BLaER1 treated with 17β-estradiol and CSF1 and Interleukin-3, amounts not matched to agents 10 nM and 100 nM (cell line): Measurements from ENCODE around the gene SNAI3.

Experiments
- H3K27ac ChIP-seq, 11 experiments: shearing (Covaris generic); formaldehyde crosslinking; 2 replicates each; pipeline ENCODE4 v1.8.1; 2022
- H3K27me3 ChIP-seq, 11 experiments: shearing (Covaris generic); formaldehyde crosslinking; 2 replicates each; pipeline ENCODE4 v1.8.1; 2022
- H3K36me3 ChIP-seq, 11 experiments: shearing (Covaris generic); formaldehyde crosslinking; 2 replicates each; pipeline ENCODE4 v1.8.1; 2022
- H3K4me1 ChIP-seq, 10 experiments: shearing (Covaris generic); formaldehyde crosslinking; 2 replicates each; pipeline ENCODE4 v1.8.1; 2022
- H3K4me2 ChIP-seq, 11 experiments: shearing (Covaris generic); formaldehyde crosslinking; 2 replicates each; pipeline ENCODE4 v1.8.1; 2022
- H3K4me3 ChIP-seq, 10 experiments: shearing (Covaris generic); formaldehyde crosslinking; 2 replicates each; pipeline ENCODE4 v1.8.1; 2022
- H3K9ac ChIP-seq, 11 experiments: shearing (Covaris generic); formaldehyde crosslinking; 2 replicates each; pipeline ENCODE4 v1.8.1; 2022
- H3K9me3 ChIP-seq, 11 experiments: shearing (Covaris generic); formaldehyde crosslinking; replicated peaks in 1 of 11; 2 replicates each; pipeline ENCODE4 v1.8.1; 2022
- H4K20me1 ChIP-seq, 11 experiments: shearing (Covaris generic); formaldehyde crosslinking; 2 replicates each; pipeline ENCODE4 v1.8.1; 2022
- Cebpa-rat ChIP-seq, 11 experiments: shearing (Covaris generic); IDR thresholded peaks; 2 replicates each; pipeline ENCODE4 v1.8.1; 2022

The SNAI3 gene

DNA sequence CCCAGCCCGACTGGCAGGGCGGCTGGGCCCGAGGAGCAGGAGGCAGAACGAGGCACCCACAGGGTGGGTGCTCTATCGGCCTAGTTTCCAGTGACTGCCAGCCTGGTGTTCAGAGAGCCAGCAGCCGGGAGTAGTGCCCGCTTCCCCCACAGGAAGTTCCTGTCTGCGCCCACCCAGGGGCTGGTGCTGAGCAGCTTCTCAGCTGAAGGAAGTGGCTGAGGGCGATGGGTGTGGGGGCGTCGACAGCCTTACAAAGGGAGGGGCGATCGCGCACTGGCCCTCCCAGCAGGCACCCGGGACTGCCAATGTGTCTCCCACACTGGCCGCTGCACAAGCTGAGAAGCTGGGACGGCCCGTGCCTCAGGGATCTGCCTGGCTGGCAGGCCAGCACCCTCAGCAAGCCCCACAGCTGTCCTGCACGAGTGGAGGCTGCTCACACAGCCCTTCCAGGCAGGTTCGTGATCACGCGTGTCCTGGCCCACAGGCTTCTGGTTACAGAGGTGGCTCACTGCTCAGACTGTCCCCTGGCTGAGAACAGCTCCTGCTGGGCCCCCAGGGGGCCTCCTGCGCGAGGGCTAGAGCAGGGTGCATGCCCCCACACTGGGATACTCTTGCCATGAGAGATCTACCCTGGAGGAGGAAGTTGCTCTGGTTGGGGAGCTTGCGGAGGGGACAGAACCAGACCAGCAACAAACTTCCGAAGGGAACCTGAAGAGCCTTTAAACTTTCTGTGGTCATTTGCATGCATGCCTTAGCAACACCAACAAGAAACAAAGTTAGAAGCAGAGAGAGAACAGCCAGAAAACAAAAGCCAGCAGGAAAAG lies 17.4 kb upstream of the SNAI3 start:
- Histone ChIP-seq H3K27me3 (peaks cover 0 to 26% (median 19%) of the 10 kb centered on the region in 11 experiments; a peak in 13 of 22 replicates), H3K27ac (peak overlapping the region; percentile 80 to 97 (median 93)), H3K36me3 (peaks cover 0 to 40% (median 17%) of the 10 kb centered on the region in 11 experiments; a peak in 17 of 22 replicates), H3K9me3 (no peaks in the 10 kb centered on the region), H3K4me3 (peak overlapping the region; percentile 39 to 99 (median 94); a peak in 19 of 20 replicates), H3K9ac (peak overlapping the region; percentile 81 to 95 (median 89)), H4K20me1 (peaks cover 6 to 51% (median 24%) of the 10 kb centered on the region in 11 experiments; a peak in 19 of 22 replicates), H3K4me1 (peaks cover 78 to 92% (median 84%) of the 10 kb centered on the region in 10 experiments), H3K4me2 (peak overlapping the region; percentile 96 to 100 (median 99))
- TF ChIP-seq Cebpa-rat (IDR thresholded peaks at IDR 0.05) = no peak

DNA sequence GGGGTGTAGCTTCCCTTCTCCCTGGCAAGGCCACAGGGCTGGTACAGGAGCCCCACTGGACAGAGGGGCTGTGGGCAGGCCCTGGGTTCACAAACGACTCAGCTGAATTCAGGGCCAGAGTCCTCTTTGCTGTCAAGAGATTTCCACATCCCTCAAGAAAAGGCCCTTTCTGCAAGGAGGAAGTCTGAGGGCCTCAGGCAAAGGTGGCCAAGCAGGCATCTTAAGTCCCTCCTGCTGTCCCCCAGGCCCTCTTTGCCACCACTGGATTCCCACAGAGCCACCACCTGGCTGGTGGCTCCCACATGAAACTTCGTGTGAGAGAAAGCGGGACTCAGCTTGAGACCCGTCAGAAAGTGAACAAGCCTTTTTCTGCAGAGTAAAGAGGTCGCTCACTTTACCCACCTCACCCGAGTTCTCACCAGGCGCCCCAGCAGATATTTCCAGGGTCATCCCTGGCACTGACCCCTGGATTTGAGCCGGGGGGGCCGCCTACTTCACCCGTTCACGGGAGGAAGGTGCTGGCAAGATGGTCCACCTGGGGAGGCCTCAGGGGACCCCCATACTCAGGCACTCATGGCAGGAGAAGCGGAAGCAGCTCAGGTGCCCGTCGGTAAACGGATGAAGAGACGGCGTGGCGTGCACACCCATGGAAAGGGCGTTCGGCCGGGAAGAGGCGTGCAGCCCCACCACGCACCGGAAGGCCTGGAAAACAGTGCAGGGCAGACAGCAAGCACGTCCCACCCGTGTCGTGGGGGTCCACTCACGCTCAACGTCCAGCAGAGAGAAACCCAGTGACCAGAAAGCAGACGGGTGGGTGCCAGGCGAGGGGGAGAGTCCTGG lies 16.3 kb upstream of the SNAI3 start:
- Histone ChIP-seq H3K9me3 (no peaks in the 10 kb centered on the region), H4K20me1 (peaks cover 6 to 51% (median 20%) of the 10 kb centered on the region in 11 experiments; a peak in 18 of 22 replicates), H3K36me3 (peaks cover under 1 to 42% (median 28%) of the 10 kb centered on the region in 11 experiments; a peak in 21 of 22 replicates), H3K27me3 (peaks cover 0 to 26% (median 19%) of the 10 kb centered on the region in 11 experiments; a peak in 13 of 22 replicates), H3K27ac (peak overlapping the region; percentile 60 to 97 (median 93)), H3K9ac (peak overlapping the region; percentile 75 to 95 (median 89)), H3K4me1 (peaks cover 81 to 92% (median 85%) of the 10 kb centered on the region in 10 experiments), H3K4me2 (peak overlapping the region; percentile 96 to 100 (median 99)), H3K4me3 (peak overlapping the region; percentile 43 to 99 (median 94); a peak in 19 of 20 replicates)
- no peak for TF ChIP-seq Cebpa-rat (IDR thresholded peaks at IDR 0.05)

GRCh38 chr16:88701581-88702370 lies 15.5 kb upstream of the SNAI3 start:
- Histone ChIP-seq H3K9me3 (no peaks in the 10 kb centered on the region), H3K4me2 (peak overlapping the region; percentile 96 to 100 (median 99)), H3K36me3 (peaks cover 6 to 50% (median 36%) of the 10 kb centered on the region in 11 experiments; a peak in 21 of 22 replicates), H3K27me3 (peaks cover 0 to 26% (median 19%) of the 10 kb centered on the region in 11 experiments; a peak in 13 of 22 replicates), H3K27ac (peak overlapping the region; percentile 60 to 97 (median 93)), H3K4me1 (peaks cover 81 to 89% (median 84%) of the 10 kb centered on the region in 10 experiments), H4K20me1 (peaks cover 6 to 45% (median 21%) of the 10 kb centered on the region in 11 experiments; a peak in 15 of 22 replicates), H3K4me3 (peak overlapping the region; percentile 43 to 99 (median 94)), H3K9ac (peak overlapping the region; percentile 75 to 95 (median 89))
- no peak for TF ChIP-seq Cebpa-rat (IDR thresholded peaks at IDR 0.05)

GRCh38 chr16:88700636-88701482 lies 14.6 kb upstream of the SNAI3 start:
- Histone ChIP-seq H3K27ac (peak overlapping the region; percentile 60 to 97 (median 93)), H4K20me1 (peaks cover 6 to 40% (median 28%) of the 10 kb centered on the region in 11 experiments; a peak in 15 of 22 replicates), H3K9ac (peak overlapping the region; percentile 75 to 95 (median 89)), H3K27me3 (peaks cover 0 to 22% (median 16%) of the 10 kb centered on the region in 11 experiments; a peak in 13 of 22 replicates), H3K36me3 (peaks cover 6 to 60% (median 44%) of the 10 kb centered on the region in 11 experiments; a peak in 21 of 22 replicates), H3K4me1 (peaks cover 83 to 92% (median 88%) of the 10 kb centered on the region in 10 experiments), H3K4me2 (peak overlapping the region; percentile 96 to 100 (median 99)), H3K4me3 (peak overlapping the region; percentile 43 to 99 (median 94)), H3K9me3 (no peaks in the 10 kb centered on the region)
- TF ChIP-seq Cebpa-rat (IDR thresholded peaks at IDR 0.05) = peak; percentile 17 to 76 (median 72); a peak in 16 of 22 replicates

GRCh38 chr16:88700322-88700635 lies 14.0 kb upstream of the SNAI3 start:
- Histone ChIP-seq H3K9me3 (no peaks in the 10 kb centered on the region), H3K4me1 (peaks cover 80 to 98% (median 87%) of the 10 kb centered on the region in 10 experiments), H4K20me1 (peaks cover 6 to 44% (median 28%) of the 10 kb centered on the region in 11 experiments; a peak in 14 of 22 replicates), H3K9ac (peak overlapping the region in 10 of 11 experiments; percentile 59 to 92 (median 86); a peak in 20 of 22 replicates), H3K36me3 (peaks cover 6 to 65% (median 46%) of the 10 kb centered on the region in 11 experiments; a peak in 21 of 22 replicates), H3K4me2 (peak overlapping the region; percentile 96 to 100 (median 99)), H3K27me3 (peaks cover 0 to 17% (median 11%) of the 10 kb centered on the region in 11 experiments; a peak in 12 of 22 replicates), H3K27ac (peak overlapping the region in 10 of 11 experiments; percentile 85 to 97 (median 94); a peak in 20 of 22 replicates), H3K4me3 (peak overlapping the region; percentile 31 to 99 (median 94); a peak in 19 of 20 replicates)
- TF ChIP-seq Cebpa-rat (IDR thresholded peaks at IDR 0.05) = no peak

GRCh38 chr16:88699180-88699579 lies 12.9 kb upstream of the SNAI3 start:
- peak overlapping the region in 10 of 11 experiments; percentile 29 to 97 (median 94); a peak in 15 of 22 replicates for H3K27ac ChIP-seq
- H3K36me3 ChIP-seq = peaks cover 6 to 68% (median 46%) of the 10 kb centered on the region in 11 experiments; a peak in 21 of 22 replicates
- TF ChIP-seq Cebpa-rat (IDR thresholded peaks at IDR 0.05) = no peak
- peaks cover 0 to 6% (median under 1%) of the 10 kb centered on the region in 11 experiments; a peak in 8 of 22 replicates for H3K27me3 ChIP-seq
- H3K9me3 ChIP-seq = no peaks in the 10 kb centered on the region
- H3K4me3 ChIP-seq = peak overlapping the region in 7 of 10 experiments; percentile 9 to 98 (median 94); a peak in 10 of 20 replicates
- H3K4me2 ChIP-seq = peak overlapping the region; percentile 96 to 100 (median 99)
- H3K4me1 ChIP-seq = peaks cover 69 to 98% (median 81%) of the 10 kb centered on the region in 10 experiments
- peak overlapping the region; percentile 6 to 92 (median 86); a peak in 21 of 22 replicates for H3K9ac ChIP-seq
- H4K20me1 ChIP-seq = peaks cover 6 to 46% (median 17%) of the 10 kb centered on the region in 11 experiments; a peak in 14 of 22 replicates
